HG02588 (cell line): ENCODE results near the gene MTHFD2.

Experiments
- ATAC-seq: cut with Tn5 transposase; IDR thresholded peaks from one replicate; pipeline ENCODE4 v1.9.1; 2021; ENCODE audit warnings: mild to moderate bottlenecking, moderate library complexity; ENCODE audit not compliant: unreplicated experiment

Gene MTHFD2

GRCh38 chr2:74260495-74260894, 62.1 kb downstream of the MTHFD2 start:
- ATAC-seq = no peak

DNA sequence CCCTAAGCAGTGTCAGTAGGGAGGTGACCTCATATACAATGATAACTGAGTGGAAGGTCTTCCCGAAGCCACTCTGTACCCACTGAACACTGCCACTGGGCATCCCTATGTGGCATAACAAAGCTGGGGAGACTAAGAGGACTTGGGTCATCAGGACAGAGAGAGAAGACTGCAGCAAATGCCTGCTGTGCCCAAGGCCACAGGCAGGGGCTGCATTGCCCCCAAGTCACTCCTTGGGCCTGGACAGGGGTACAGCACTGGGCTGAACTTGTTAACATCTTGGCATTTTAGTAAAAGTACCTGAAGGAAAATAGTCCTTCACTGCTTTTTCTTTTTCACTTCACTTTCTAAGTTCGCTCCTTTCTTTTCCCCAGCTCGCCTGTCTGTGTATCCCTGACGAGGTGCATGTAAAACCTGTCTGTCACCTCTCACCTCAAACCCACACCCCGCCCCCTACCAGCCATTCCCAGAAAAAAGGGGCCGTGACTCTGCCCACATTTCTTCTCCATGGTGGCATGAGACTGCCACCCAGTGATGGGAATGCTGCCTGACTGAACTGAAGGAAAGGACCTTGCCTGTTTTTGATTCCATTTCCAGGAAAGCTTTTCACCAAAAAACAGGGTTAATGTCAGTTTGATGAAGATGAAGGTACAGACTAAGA, 62.9 kb downstream of the MTHFD2 start:
- ATAC-seq = no peak

DNA sequence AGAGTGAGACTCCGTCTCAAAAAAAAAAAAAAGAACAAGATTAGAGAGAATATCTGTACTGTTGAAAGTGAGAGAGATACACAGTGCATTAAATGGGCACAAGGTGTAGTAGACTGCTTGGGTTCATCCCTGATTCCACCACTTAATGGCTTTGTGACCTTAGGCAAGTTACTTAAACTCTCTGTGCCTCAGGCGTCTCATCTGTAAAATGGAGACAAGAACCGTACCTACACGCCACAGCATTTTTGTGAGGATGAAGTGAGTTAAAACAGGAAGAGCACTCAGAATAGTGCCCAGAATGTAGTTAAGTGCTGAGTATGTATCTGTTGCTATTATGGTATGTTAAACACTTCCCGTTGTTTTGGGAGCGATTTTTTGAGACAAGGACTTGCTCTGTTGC, 64.3 kb downstream of the MTHFD2 start:
- no peak for ATAC-seq

- ATAC-seq = no peak
Measured at GRCh38 chr2:74264281-74264680, 65.9 kb downstream of the MTHFD2 start.

DNA sequence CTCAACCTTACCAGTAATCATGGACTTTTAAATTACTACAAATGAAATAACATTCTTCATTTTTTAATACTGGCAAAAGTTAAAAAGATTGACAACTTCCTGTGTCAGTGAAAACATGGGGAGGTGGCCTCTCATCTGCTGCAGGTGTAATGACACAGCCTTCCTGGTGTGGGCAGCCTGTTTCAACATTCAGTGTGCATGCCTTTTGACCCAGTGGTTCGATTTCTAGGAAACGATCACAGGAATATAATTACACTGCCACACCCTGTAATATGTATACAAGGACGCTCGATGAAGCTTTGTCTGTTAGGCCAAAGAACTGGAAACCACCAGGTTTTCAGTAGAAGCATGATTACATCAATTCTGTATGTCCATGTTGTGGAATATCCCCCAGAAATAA, 68.7 kb downstream of the MTHFD2 start:
- ATAC-seq = no peak
